Dermis microvascular lymphatic vessel endothelial cell (primary cell): ENCODE results near the gene PMEPA1. TPM values are rescaled to one million over a fixed set of nuclear protein-coding genes. Genes with fewer than 3 reads are reported as not detected.

Source experiments
- DNase-seq, 2 donors: peaks; one replicate each; pipeline versions ENCODE4 v3.0.0 to v3.0.0-alpha.2; 2010; ENCODE audit warnings: low read depth in 2 of 2
- total RNA-seq: library from RNA; depleted of rRNA; stranded (reverse); fragments of >200 nt; gene quantifications from 2 replicates; pipeline ENCODE4 v1.2.1, GENCODE V29; 2014

Gene PMEPA1
- total RNA-seq, 1 donor from 2014 or later, result 0.51 TPM

- DNase-seq, result no peak
These were observed 99.4 kb downstream of the PMEPA1 start for GRCh38 chr20:57610261-57610952.

- no peak for DNase-seq
These were observed 100.0 kb downstream of the PMEPA1 start for GRCh38 chr20:57609842-57610167.

- no peak for DNase-seq
These were observed 100.6 kb downstream of the PMEPA1 start for GRCh38 chr20:57609086-57609841.

- no peak for DNase-seq
These were observed 101.3 kb downstream of the PMEPA1 start for GRCh38 chr20:57608516-57608915.

- DNase-seq, result no peak
These were observed 103.9 kb downstream of the PMEPA1 start for GRCh38 chr20:57605878-57606277.

- DNase-seq, result no peak
These were observed 104.8 kb downstream of the PMEPA1 start for GRCh38 chr20:57605045-57605444.

GRCh38 chr20:57603120-57603519 lies 106.7 kb downstream of the PMEPA1 start:
- DNase-seq, result no peak

GRCh38 chr20:57601737-57602136 lies 108.1 kb downstream of the PMEPA1 start:
- DNase-seq, result no peak

- DNase-seq, result no peak
These were observed 108.6 kb downstream of the PMEPA1 start for GRCh38 chr20:57601211-57601570.

- DNase-seq, result no peak
These were observed 109.2 kb downstream of the PMEPA1 start for GRCh38 chr20:57600320-57601210.

- DNase-seq, result no peak
These were observed 111.3 kb downstream of the PMEPA1 start for GRCh38 chr20:57598491-57598890.

Other genes starting within 250 kb of the PMEPA1 start
- not detected in 2 replicates for gene CTCFL, start 184.9 kb downstream of the PMEPA1 start, total RNA-seq
- gene PCK1, start 148.9 kb downstream of the PMEPA1 start, total RNA-seq, result not detected in 2 replicates
- not detected in 2 replicates for gene ZBP1, start 89.6 kb downstream of the PMEPA1 start, total RNA-seq